Thymus (tissue), 11 donors: ENCODE results near the gene SMIM21. TPM values are rescaled to one million over a fixed set of nuclear protein-coding genes. Genes with fewer than 3 reads are reported as not detected.

Experiments used
- DNase-seq, 9 donors: peaks; one replicate each; pipeline ENCODE4 v3.0.0-alpha.2; 2013; ENCODE audit warnings: low spot score in 9 of 9, low read depth in 6 of 9, missing footprints in 1 of 9
- H3K27ac ChIP-seq, 2 donors: one replicate each; pipeline ENCODE4 v1.5.1; 2013; ENCODE audit warnings: control low read depth in 1 of 2, low read depth in 1 of 2, low read length in 1 of 2, mild to moderate bottlenecking in 1 of 2, moderate library complexity in 1 of 2
- H3K27me3 ChIP-seq, 2 donors: one replicate each; pipeline ENCODE4 v1.5.1; 2013; ENCODE audit warnings: low read length in 1 of 2; ENCODE audit not compliant: control insufficient read depth in 2 of 2, insufficient read depth in 1 of 2
- H3K36me3 ChIP-seq, 2 donors: one replicate each; pipeline ENCODE4 v1.5.1; 2013; ENCODE audit warnings: low read length in 1 of 2, mild to moderate bottlenecking in 1 of 2, moderate library complexity in 1 of 2; ENCODE audit not compliant: control insufficient read depth in 2 of 2, insufficient read depth in 2 of 2
- H3K4me1 ChIP-seq, 2 donors: one replicate each; pipeline ENCODE4 v1.5.1; 2013; ENCODE audit warnings: low read length in 2 of 2; ENCODE audit not compliant: control insufficient read depth in 2 of 2, insufficient read depth in 2 of 2
- H3K4me3 ChIP-seq, 2 donors: one replicate each; pipeline ENCODE4 v1.5.1; 2013; ENCODE audit warnings: low read length in 2 of 2, control low read depth in 1 of 2, mild to moderate bottlenecking in 1 of 2
- H3K9me3 ChIP-seq, 2 donors: one replicate each; pipeline ENCODE4 v1.5.1; 2013; ENCODE audit warnings: low read length in 1 of 2, mild to moderate bottlenecking in 1 of 2; ENCODE audit not compliant: control insufficient read depth in 2 of 2, insufficient read depth in 1 of 2
- WGBS: extraction: QIAGEN DNeasy Blood & Tissue Kit; methylation state at CpG from one replicate; pipeline ENCODE4 v1.1.7; 2013; 5-methylcytosine and 5-hydroxymethylcytosine counted together
- polyA plus RNA-seq: library from polyadenylated mRNA; stranded (reverse); fragments of 200-250 nt; gene quantifications from one replicate; pipeline ENCODE4 v1.2.3, GENCODE V29; 2013
- total RNA-seq: library from RNA; stranded (reverse); fragments of 120-200 nt; gene quantifications from one replicate; pipeline ENCODE4 v1.2.4, GENCODE V29; 2013
- donor health status: healthy.

SMIM21 gene
- total and polyA plus RNA-seq, 2 donors, result 0.02 TPM; not detected in 1

GRCh38 chr18:75409806-75410205 lies 17.7 kb downstream of the SMIM21 start:
- 94% methylated on average over 9 of the region's 9 CpGs for WGBS
- Histone ChIP-seq H3K4me1 (no peaks in the 10 kb centered on the region), H3K4me3 (no peak overlapping the region)

DNA sequence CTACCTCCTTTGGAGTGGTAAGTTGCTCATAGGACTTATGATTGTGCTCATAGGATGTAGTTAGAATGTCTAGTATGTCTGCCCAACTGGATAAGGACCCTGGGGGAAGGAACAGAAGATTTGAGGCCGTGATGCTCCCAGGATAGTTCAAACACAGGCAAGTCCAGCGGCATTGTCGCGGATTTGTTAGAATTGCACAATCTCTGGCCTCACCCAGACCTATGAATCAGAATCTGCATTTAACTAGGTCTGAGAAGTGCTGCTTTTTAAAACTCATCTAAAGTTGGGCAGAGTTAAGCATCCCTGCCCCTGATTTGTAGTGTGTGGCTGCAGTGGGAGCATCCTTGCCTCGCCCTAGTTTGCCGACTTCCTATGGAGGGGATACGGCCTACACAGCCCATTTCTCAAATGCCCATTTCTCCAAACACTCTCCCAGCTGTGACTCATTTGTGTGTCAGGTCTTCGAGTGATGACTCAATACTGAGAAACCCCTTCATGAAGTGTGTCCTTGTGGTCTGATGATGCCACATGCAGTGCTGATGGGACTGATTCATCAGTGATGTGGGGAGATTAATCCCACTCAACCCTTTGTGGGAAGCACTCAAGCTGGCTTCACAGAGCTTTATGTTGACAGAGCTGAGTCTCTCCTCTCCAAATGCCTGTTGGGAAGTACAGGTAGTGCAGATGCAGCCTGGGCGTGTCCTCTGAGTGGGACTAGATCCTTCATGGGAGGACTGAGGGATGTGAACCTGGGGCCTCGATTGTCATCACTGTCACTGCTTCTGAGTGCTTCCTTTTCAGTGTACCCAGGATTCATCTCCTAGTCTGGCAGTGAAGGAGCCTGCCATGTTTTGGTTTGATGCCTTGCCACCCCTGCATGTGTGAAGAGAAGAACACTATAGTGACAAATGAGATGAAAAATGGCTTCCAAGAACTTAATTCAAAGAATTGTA lies 18.7 kb downstream of the SMIM21 start:
- no peaks in the 10 kb centered on the region for H3K27me3 ChIP-seq
- WGBS, result 96% methylated on average over 10 of the region's 10 CpGs

More at GRCh38 chr18:75409806-75410205, 17.7 kb downstream of the SMIM21 start:
- no peaks in the 10 kb centered on the region for H3K36me3 ChIP-seq
- no peak for DNase-seq
- H3K27me3 ChIP-seq, result no peaks in the 10 kb centered on the region
- no peak overlapping the region for H3K27ac ChIP-seq
- no peaks in the 10 kb centered on the region for H3K9me3 ChIP-seq

GRCh38 chr18:75407468-75408437 lies 19.8 kb downstream of the SMIM21 start:
- Histone ChIP-seq H3K9me3 (no peaks in the 10 kb centered on the region), H3K36me3 (no peaks in the 10 kb centered on the region), H3K27ac (no peak overlapping the region), H3K4me1 (no peaks in the 10 kb centered on the region), H3K27me3 (no peaks in the 10 kb centered on the region), H3K4me3 (no peak overlapping the region)
- DNase-seq, result no peak
- 93% methylated on average over 21 of the region's 21 CpGs for WGBS

More for the DNA sequence above, 18.7 kb downstream of the SMIM21 start:
- Histone ChIP-seq H3K36me3 (no peaks in the 10 kb centered on the region), H3K4me3 (no peak overlapping the region), H3K27ac (no peak overlapping the region), H3K9me3 (no peaks in the 10 kb centered on the region), H3K4me1 (no peaks in the 10 kb centered on the region)
- no peak for DNase-seq

GRCh38 chr18:75406491-75407445 lies 20.7 kb downstream of the SMIM21 start:
- 95% methylated on average over 28 of the region's 28 CpGs for WGBS
- no peak overlapping the region for H3K4me3 ChIP-seq

DNA sequence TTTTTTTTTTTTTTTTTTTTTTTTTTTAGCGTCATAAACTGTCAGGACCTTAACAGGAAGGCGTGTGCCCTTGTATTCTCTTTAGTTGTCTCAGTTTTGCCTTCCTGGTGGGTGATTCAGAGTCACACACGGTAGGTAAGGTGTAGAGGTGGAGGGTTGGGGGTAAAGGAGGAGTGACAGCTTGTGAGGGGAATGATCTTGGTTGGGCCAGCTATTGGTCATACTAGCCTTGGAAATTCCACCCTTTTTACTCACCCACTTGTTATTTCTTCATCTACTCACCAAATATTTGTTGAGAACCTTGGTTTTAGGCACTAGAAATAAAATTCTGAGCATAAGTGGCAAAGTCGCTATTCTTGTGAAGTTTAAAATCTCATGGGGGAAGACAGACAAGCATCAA lies 22.2 kb downstream of the SMIM21 start:
- no peaks in the 10 kb centered on the region for H3K27me3 ChIP-seq
- no peaks in the 10 kb centered on the region for H3K4me1 ChIP-seq
- no peak overlapping the region for H3K27ac ChIP-seq
- 95% methylated on average over 4 of the region's 4 CpGs for WGBS
- no peaks in the 10 kb centered on the region for H3K36me3 ChIP-seq
- DNase-seq, result no peak
- no peaks in the 10 kb centered on the region for H3K9me3 ChIP-seq
- no peak overlapping the region for H3K4me3 ChIP-seq

More at GRCh38 chr18:75406491-75407445, 20.7 kb downstream of the SMIM21 start:
- no peaks in the 10 kb centered on the region for H3K36me3 ChIP-seq
- no peak for DNase-seq
- no peaks in the 10 kb centered on the region for H3K4me1 ChIP-seq
- H3K9me3 ChIP-seq, result no peaks in the 10 kb centered on the region
- H3K27ac ChIP-seq, result no peak overlapping the region
- H3K27me3 ChIP-seq, result no peaks in the 10 kb centered on the region

- Histone ChIP-seq H3K9me3 (no peaks in the 10 kb centered on the region), H3K27ac (no peak overlapping the region), H3K4me1 (no peaks in the 10 kb centered on the region), H3K27me3 (peaks cover 0 to 2% of the 10 kb centered on the region in 2 donors), H3K36me3 (no peaks in the 10 kb centered on the region), H3K4me3 (no peak overlapping the region)
- WGBS, result 95% methylated on average over 3 of the region's 3 CpGs
- no peak for DNase-seq
These were observed 27.1 kb downstream of the SMIM21 start for GRCh38 chr18:75400366-75400765.

GRCh38 chr18:75395137-75395536 lies 32.4 kb downstream of the SMIM21 start:
- H3K27me3 ChIP-seq, result peaks cover 0 to 8% of the 10 kb centered on the region in 2 donors
- no peak overlapping the region for H3K27ac ChIP-seq
- no peaks in the 10 kb centered on the region for H3K36me3 ChIP-seq
- no peak for DNase-seq
- no peaks in the 10 kb centered on the region for H3K4me1 ChIP-seq
- WGBS, result 90% methylated on average over 7 of the region's 7 CpGs
- no peak overlapping the region for H3K4me3 ChIP-seq
- no peaks in the 10 kb centered on the region for H3K9me3 ChIP-seq

GRCh38 chr18:75393721-75394120 lies 33.8 kb downstream of the SMIM21 start:
- Histone ChIP-seq H3K4me1 (no peaks in the 10 kb centered on the region), H3K27ac (no peak overlapping the region), H3K36me3 (no peaks in the 10 kb centered on the region), H3K9me3 (no peaks in the 10 kb centered on the region), H3K4me3 (no peak overlapping the region), H3K27me3 (peaks cover 0 to 6% of the 10 kb centered on the region in 2 donors)
- no peak for DNase-seq
- WGBS, result 49% methylated on average over 5 of the region's 5 CpGs
